DMS53 treated with DMSO at 0.1 percent for 48 hours (cell line): Measurements from ENCODE around the gene NEMF.
A peak's percentile ranks its signal among the peaks of the same experiment; 100 is the strongest.
"Not testable (repeated sequence)": the region's sequence is repeated elsewhere in the genome, so short reads cannot be mapped to it uniquely, and the experiment has no call there.

Experiments used
- DNase-seq: peaks from one replicate; lab custom pipeline; 2025; ENCODE audit not compliant: unreplicated experiment; lab: John Stamatoyannopoulos, UW

The NEMF gene

GRCh38 chr14:49852301-49853157, at the start of gene NEMF:
TSS of gene NEMF (minus strand) at chr14:49852788. CDS start at chr14:49852753, 35 bp downstream.
- peak; percentile 70 for DNase-seq

DNA sequence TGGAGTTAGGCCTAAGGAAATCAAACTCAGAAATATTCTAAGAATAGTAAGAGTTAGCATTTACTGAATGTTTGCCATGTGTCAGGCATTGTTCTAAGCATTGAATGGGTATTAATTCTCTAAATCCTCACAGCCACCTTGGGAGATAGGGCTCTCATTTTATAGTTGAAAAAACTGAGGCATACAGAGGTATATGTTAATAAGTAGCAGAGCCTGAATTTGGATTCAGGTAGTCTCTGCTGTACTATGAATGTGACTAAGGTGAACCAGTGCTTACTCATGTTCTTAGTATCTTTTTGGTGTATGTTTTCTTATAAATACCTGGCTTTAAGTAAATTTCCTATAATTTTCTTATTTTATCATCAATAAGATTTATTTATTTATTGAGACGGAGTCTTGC, 48.4 kb upstream of the NEMF start:
- DNase-seq: no peak

GRCh38 chr14:49898485-49898884, 45.9 kb upstream of the NEMF start:
- DNase-seq: no peak

DNA sequence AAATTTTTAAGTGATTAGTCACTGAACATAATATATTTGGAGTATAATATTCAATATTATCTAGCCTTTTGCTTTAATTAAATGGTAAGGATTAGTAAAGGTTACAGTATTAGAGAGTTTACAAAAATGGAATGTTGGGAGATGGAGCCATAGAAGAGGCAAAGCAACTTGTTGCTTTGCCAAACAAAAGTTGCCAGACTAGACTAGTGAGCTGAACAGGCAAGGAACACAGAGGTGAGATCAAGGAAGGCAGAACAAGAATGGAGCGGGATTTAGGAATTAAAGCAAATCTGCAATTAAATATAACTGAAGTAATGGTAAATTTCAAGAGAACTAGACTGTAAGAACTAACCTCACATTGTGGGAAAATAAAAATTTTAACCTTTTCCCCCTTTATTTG, 45.4 kb upstream of the NEMF start:
- DNase-seq: no peak

DNA sequence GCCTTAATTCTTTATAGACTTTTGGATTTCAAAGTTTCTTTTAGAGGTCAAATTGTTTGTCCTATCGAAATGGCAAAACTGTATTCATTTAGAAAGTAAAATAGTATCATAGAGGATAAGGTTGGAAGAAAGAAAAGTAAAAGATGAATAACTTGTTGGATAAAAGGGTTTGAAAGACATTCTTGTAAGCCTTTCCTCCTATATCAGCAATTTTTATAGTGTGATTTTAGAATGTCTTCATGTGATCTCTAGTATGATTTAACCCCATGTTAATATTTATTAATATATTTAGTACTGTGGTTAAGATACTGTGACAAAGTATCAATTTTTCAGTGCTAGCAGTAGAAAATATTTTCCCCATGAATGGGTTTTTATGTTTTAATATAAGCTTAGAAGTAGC, 44.8 kb upstream of the NEMF start:
- no peak for DNase-seq

GRCh38 chr14:49896966-49897365, 44.4 kb upstream of the NEMF start:
- no peak for DNase-seq

GRCh38 chr14:49896272-49896671, 43.7 kb upstream of the NEMF start:
- not testable (repeated sequence) for DNase-seq

GRCh38 chr14:49895480-49895879, 42.9 kb upstream of the NEMF start:
- DNase-seq: no peak

GRCh38 chr14:49894214-49895107, 41.9 kb upstream of the NEMF start:
- not testable (repeated sequence) for DNase-seq

- no peak for DNase-seq
These were observed 41.0 kb upstream of the NEMF start for GRCh38 chr14:49893309-49894213.

- DNase-seq: peak; percentile 82
These were observed 40.2 kb upstream of the NEMF start, which contains the start of gene ARF6 for GRCh38 chr14:49892636-49893308. TSS of gene ARF6 (plus strand) at chr14:49893082. CDS start at chr14:49893737, 655 bp downstream.

- peak; percentile 46 for DNase-seq
These were observed 39.7 kb upstream of the NEMF start for GRCh38 chr14:49892301-49892635.

DNA sequence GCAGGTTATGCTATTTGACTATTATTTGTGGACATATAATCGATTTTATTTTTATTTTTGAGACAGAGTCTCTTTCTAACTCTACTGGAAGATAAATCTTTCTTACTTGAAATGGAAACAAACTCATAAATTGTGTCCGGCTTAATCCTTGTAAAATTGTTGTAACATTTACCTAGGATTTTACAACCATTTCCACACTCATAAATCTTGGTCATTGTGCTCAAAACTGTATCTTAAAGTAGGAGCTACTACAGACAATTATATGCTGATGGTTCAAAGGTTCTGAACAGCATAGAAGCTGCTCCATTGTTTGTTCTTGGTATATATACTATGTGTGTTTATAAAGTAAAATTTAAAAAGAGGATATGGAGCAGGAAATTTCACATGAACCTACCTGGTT, 35.7 kb upstream of the NEMF start:
- no peak for DNase-seq

GRCh38 chr14:49886523-49886922, 33.9 kb upstream of the NEMF start:
- DNase-seq: no peak

- no peak for DNase-seq
These were observed 30.5 kb upstream of the NEMF start for GRCh38 chr14:49882826-49883694.

DNA sequence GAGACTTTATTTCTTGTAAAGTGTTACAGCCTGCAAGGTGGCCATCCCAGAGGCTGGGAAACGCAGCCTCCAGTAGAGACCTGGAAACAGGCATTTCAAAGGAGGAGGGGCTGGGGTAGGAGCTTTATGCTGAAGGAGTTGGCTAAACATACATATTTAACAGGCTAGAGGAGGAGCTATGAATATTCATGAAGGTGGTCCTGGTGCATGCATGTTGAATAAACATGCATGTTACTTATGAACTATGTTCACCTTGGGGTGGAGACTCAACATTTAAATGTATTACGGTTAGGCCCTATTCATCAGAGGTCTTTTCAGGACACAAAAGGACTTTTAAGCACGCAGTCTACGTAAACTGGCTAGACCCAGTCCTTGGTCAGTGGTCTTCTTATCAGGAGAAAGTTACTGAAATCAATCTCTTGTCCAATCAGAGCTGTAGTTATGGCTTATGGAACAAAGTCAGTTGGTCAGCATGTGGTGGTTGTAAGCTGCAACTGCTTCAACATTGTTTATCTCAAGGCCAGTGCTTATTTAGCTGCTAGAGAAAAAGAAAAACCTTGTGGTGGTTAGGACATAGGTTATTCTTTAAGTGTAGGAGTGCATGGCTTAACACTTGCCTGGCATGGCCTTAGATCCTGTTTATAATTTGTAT, 28.9 kb upstream of the NEMF start:
- no peak for DNase-seq

- no peak for DNase-seq
These were observed 27.9 kb upstream of the NEMF start for GRCh38 chr14:49880267-49881064.

DNA sequence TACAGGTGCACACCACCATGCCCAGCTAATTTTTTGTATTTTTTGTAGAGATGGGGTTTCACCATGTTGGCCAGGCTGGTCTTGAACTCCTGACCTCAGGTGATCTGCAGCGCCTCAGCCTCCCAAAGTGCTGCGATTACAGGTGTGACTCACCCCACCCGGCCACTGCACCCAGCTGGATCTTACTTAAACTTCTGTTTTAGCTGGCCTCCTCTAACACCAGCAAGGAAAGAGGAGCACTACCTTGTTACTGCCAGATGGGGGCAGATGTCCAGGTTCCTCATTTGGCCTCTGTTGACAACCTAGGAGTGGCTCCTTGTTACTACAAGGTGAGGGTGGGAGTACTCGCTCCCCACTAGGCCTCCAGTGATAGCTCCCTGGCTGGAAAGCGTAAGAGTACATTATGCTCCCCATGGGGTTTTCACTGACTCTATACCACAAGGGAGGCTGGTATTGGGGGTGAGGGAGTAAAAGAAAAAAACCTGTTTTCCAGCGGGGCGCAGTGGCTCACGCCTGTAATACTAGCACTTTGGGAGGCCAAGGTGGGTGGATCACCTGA, 27.1 kb upstream of the NEMF start:
- DNase-seq: peak; percentile 30
